ENCODE data around the gene HSPA12B. TPM values are rescaled to one million over a fixed set of nuclear protein-coding genes. Genes with fewer than 3 reads are reported as not detected.

HSPA12B gene
- total RNA-seq, 4 donors from 2014 or later = 7.3 to 19.4 (median 13.1) TPM

- H3K27me3 ChIP-seq = no peaks in the 10 kb centered on the region
- TF ChIP-seq POLR2A (IDR thresholded peaks at IDR 0.05) = no peak
- no peak for TF ChIP-seq CTCF (IDR thresholded peaks at IDR 0.05)
- H3K4me1 ChIP-seq = peaks cover 0 to 12% of the 10 kb centered on the region in 2 donors
- DNase-seq = peak; percentile 58 to 68
- no peak overlapping the region for H3K4me3 ChIP-seq (replicated peaks in 1 of 3)
- WGBS, 2 donors = 59 to 61% methylated on average over 5 of the region's 10 CpGs
- H3K9me3 ChIP-seq = no peaks in the 10 kb centered on the region
- H3K36me3 ChIP-seq = no peaks in the 10 kb centered on the region
- H3K27ac ChIP-seq = no peak overlapping the region
- intact Hi-C loops (cut with DNase I) = loop anchor here (2.0 kb wide), 1 partner anchor 30 kb away; no protein-coding TSS in a partner anchor
These were observed 25.5 kb upstream of the HSPA12B start for GRCh38 chr20:3706774-3707507.

GRCh38 chr20:3707508-3707899 is 25.0 kb upstream of the HSPA12B start:
- 91 to 98% methylated on average over 3 of the region's 3 CpGs for WGBS, 2 donors
- H3K4me3 ChIP-seq (replicated peaks in 1 of 3) = no peak overlapping the region
- no peaks in the 10 kb centered on the region for H3K27me3 ChIP-seq
- no peak for TF ChIP-seq CTCF (IDR thresholded peaks at IDR 0.05)
- no peak for TF ChIP-seq POLR2A (IDR thresholded peaks at IDR 0.05)
- H3K9me3 ChIP-seq = no peaks in the 10 kb centered on the region
- intact Hi-C loops (cut with DNase I) = loop anchor here (2.0 kb wide), 1 partner anchor 31 kb away; no protein-coding TSS in a partner anchor
- peaks cover 0 to 12% of the 10 kb centered on the region in 2 donors for H3K4me1 ChIP-seq
- H3K36me3 ChIP-seq = no peaks in the 10 kb centered on the region
- no peak for DNase-seq
- no peak overlapping the region for H3K27ac ChIP-seq

GRCh38 chr20:3710011-3710466 is 22.4 kb upstream of the HSPA12B start:
- peak overlapping the region in 1 of 3 donors; percentile 0 for H3K27ac ChIP-seq
- intact Hi-C loops (cut with DNase I) = no loop called here
- no peak overlapping the region for H3K4me3 ChIP-seq (replicated peaks in 1 of 3)

GRCh38 chr20:3710703-3711483 is 21.6 kb upstream of the HSPA12B start:
- H3K27me3 ChIP-seq = no peaks in the 10 kb centered on the region
- no peaks in the 10 kb centered on the region for H3K36me3 ChIP-seq
- 39 to 65% methylated on average over 5 to 17 of the region's 18 CpGs for WGBS, 2 donors
- no peaks in the 10 kb centered on the region for H3K9me3 ChIP-seq
- peaks cover 0 to 12% of the 10 kb centered on the region in 2 donors for H3K4me1 ChIP-seq
- peak overlapping the region in 1 of 3 donors; percentile 0 for H3K27ac ChIP-seq
- intact Hi-C loops (cut with DNase I) = no loop called here
- peak; percentile 68 to 71 for DNase-seq
- H3K4me3 ChIP-seq (replicated peaks in 1 of 3) = no peak overlapping the region
- TF ChIP-seq POLR2A (IDR thresholded peaks at IDR 0.05) = no peak
- TF ChIP-seq CTCF (IDR thresholded peaks at IDR 0.05) = peak; percentile 85 to 96 (median 94)

More at GRCh38 chr20:3710011-3710466, 22.4 kb upstream of the HSPA12B start:
- H3K9me3 ChIP-seq = no peaks in the 10 kb centered on the region
- WGBS, 2 donors = 52 to 73% methylated on average over 3 to 5 of the region's 6 CpGs
- no peaks in the 10 kb centered on the region for H3K27me3 ChIP-seq
- TF ChIP-seq CTCF (IDR thresholded peaks at IDR 0.05) (no peak), POLR2A (IDR thresholded peaks at IDR 0.05) (no peak)
- peaks cover 0 to 12% of the 10 kb centered on the region in 2 donors for H3K4me1 ChIP-seq
- no peak for DNase-seq
- no peaks in the 10 kb centered on the region for H3K36me3 ChIP-seq

Data from thyroid gland (tissue), 4 donors.